CD4-positive, alpha-beta T cell (primary cell): ENCODE measurements around the gene MPV17L2. TPM values are rescaled to one million over a fixed set of nuclear protein-coding genes. Genes with fewer than 3 reads are reported as not detected.

ENCODE experiments used
- ATAC-seq: fragments of 200-7000 bp; cut with Tn5 transposase; one replicate; pipeline ENCODE4 v1.10.0; 2022; ENCODE audit warnings: mild to moderate bottlenecking; ENCODE audit not compliant: poor library complexity
- CTCF ChIA-PET: fragments of 350-600 bp; sonication (Branson Sonifier 250); formaldehyde crosslinking; loops from one replicate; lab custom pipeline; 2021; ENCODE audit warnings: antibody characterized with exemption, inconsistent platforms; lab: Charles Lee
- POLR2A ChIA-PET: fragments of 350-600 bp; sonication (Branson Sonifier 250); formaldehyde crosslinking; loops from one replicate; lab custom pipeline; 2021; ENCODE audit warnings: antibody characterized with exemption, inconsistent platforms; lab: Charles Lee
- DNase-seq, 14 experiments: peaks; one replicate each; pipeline ENCODE4 v3.0.0-alpha.2; 2013 to 2020; ENCODE audit warnings: mixed read lengths in 2 of 14
- H3K27ac ChIP-seq, 2 donors: one replicate each; pipeline versions ENCODE4 v1.5.1 to v1.7.0; 2013; ENCODE audit warnings: low read length in 2 of 2, low read depth in 1 of 2, mild to moderate bottlenecking in 1 of 2
- H3K27me3 ChIP-seq, 2 experiments: 1 replicate in 1 of 2; 2 replicates in 1 of 2; pipeline versions ENCODE4 v1.6.1 to v1.7.0; 2013; ENCODE audit warnings: low read length in 2 of 2, control low read depth in 1 of 2, mild to moderate bottlenecking in 1 of 2, moderate library complexity in 1 of 2; ENCODE audit not compliant: insufficient read depth in 2 of 2, control insufficient read depth in 1 of 2
- H3K36me3 ChIP-seq: one replicate; pipeline ENCODE4 v1.6.1; 2013; ENCODE audit warnings: low read length, control low read depth; ENCODE audit not compliant: insufficient read depth
- H3K4me1 ChIP-seq: one replicate; pipeline ENCODE4 v1.6.1; 2013; ENCODE audit warnings: low read length, control low read depth; ENCODE audit not compliant: insufficient read depth
- H3K4me3 ChIP-seq: one replicate; pipeline ENCODE4 v1.5.1; 2013; ENCODE audit warnings: mild to moderate bottlenecking, low read length, moderate library complexity
- H3K9me3 ChIP-seq, 2 experiments: 1 replicate in 1 of 2; 2 replicates in 1 of 2; pipeline versions ENCODE4 v1.6.1 to v1.7.0; 2013; ENCODE audit warnings: low read length in 2 of 2, mild to moderate bottlenecking in 2 of 2, control low read depth in 1 of 2, moderate library complexity in 1 of 2; ENCODE audit not compliant: control insufficient read depth in 1 of 2, insufficient read depth in 1 of 2
- H3K27ac Mint-ChIP-seq: one replicate; pipeline ENCODE4 v1.8.0; 2020; ENCODE audit warnings: mixed read lengths
- H3K27me3 Mint-ChIP-seq: one replicate; pipeline ENCODE4 v1.8.0; 2021; ENCODE audit warnings: mixed read lengths
- H3K36me3 Mint-ChIP-seq: one replicate; pipeline ENCODE4 v1.8.0; 2021; ENCODE audit warnings: low read depth, mixed read lengths
- H3K4me1 Mint-ChIP-seq: one replicate; pipeline ENCODE4 v1.8.0; 2021; ENCODE audit warnings: low read depth, mixed read lengths
- H3K4me3 Mint-ChIP-seq: one replicate; pipeline ENCODE4 v1.8.0; 2020; ENCODE audit warnings: mild to moderate bottlenecking, mixed read lengths
- H3K9me3 Mint-ChIP-seq: one replicate; pipeline ENCODE4 v1.8.0; 2020; ENCODE audit warnings: mixed read lengths
- CTCF ChIP-seq: fragments of 200-600 bp; IDR thresholded peaks from one replicate; pipeline ENCODE4 v1.8.0; 2022; ENCODE audit warnings: antibody characterized with exemption, mild to moderate bottlenecking
- intact Hi-C, 2 experiments: fragments of 100-400 bp; cut with DNase I in 1 of 2; cut with micrococcal nuclease in 1 of 2; formaldehyde crosslinking; loops; one replicate each; pipeline versions ENCODE4 v1.15.1 to v1.9.0; 2023 to 2025; cut with DNase I, micrococcal nuclease
- total RNA-seq, 174 experiments: library from RNA in 2 of 174; stranded (reverse) in 2 of 174; gene quantifications; one replicate each; pipeline ENCODE4 v1.2.3 and lab custom pipeline; 2021 to 2026

The MPV17L2 gene
- total RNA-seq, 2 experiments from 2014 or later: 2.8 to 3.9 TPM

GRCh38 chr19:18218159-18218558 lies 25.1 kb downstream of the MPV17L2 start:
- Histone ChIP-seq H3K4me3 (no peak overlapping the region), H3K36me3 (no peaks in the 10 kb centered on the region), H3K9me3 (peaks cover 0 to 7% of the 10 kb centered on the region in 2 experiments), H3K27me3 (peaks cover 6 to 7% of the 10 kb centered on the region in 2 experiments), H3K4me1 (peaks cover 4% of the 10 kb centered on the region), H3K27ac (no peak overlapping the region)
- Mint-ChIP-seq H3K4me1 (no peaks in the 10 kb centered on the region), H3K4me3 (no peak overlapping the region), H3K9me3 (no peaks in the 10 kb centered on the region), H3K27me3 (peaks cover 25% of the 10 kb centered on the region), H3K27ac (no peak overlapping the region), H3K36me3 (no peaks in the 10 kb centered on the region)
- intact Hi-C loops: no loop called here
- no peak for TF ChIP-seq CTCF
- POLR2A ChIA-PET: no interaction called here
- no peak for DNase-seq
- ATAC-seq: no peak
- CTCF ChIA-PET: no interaction called here

GRCh38 chr19:18218600-18218999 lies 25.6 kb downstream of the MPV17L2 start:
- H3K36me3 Mint-ChIP-seq: no peaks in the 10 kb centered on the region
- no peaks in the 10 kb centered on the region for H3K36me3 ChIP-seq
- CTCF ChIA-PET: no interaction called here

DNA sequence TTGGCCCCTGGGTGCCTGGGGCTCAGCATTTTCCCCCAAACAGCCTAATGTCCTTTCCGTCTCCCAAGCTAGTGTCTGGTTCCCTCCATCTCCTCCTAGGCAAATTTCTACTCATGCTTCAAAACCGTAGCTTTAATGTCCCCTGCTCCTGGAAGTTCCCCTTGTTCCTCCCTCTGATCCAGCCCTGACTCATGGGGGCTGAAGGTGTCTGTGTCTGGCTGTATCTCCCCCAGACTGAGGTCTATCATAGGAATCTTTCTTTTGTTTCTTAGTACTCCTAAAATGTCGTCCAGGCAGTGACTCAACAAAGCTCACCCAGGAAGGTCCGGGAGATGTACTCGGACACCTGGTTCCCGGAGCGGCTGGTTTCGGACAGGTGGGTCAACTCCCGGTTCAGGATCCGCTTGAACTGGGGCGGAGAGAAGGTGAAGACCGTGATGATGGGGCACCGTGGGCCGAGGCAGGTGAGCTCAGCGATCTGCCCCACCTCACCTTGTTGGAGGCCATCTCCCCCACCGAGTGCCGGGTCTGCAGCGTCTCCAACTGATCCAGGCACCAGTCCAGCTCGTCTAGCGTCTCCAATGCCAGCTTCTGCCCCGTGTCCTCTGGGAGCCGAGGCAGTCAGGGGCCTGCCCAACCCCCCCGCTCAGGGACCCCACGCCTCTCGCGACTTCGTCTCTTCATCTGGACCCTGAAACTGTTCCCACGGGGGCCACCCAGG lies 27.1 kb downstream of the MPV17L2 start:
- peaks cover 42% of the 10 kb centered on the region for H3K27me3 Mint-ChIP-seq
- H3K27ac Mint-ChIP-seq: no peak overlapping the region
- ChIA-PET POLR2A (no interaction called here), CTCF (interaction anchor here (1.7 kb wide), 1 partner anchor 168 kb away, joined by 6 read pairs; no protein-coding TSS in a partner anchor)
- Histone ChIP-seq H3K36me3 (no peaks in the 10 kb centered on the region), H3K9me3 (peaks cover 0 to 23% of the 10 kb centered on the region in 2 experiments), H3K27ac (no peak overlapping the region), H3K27me3 (peaks cover 22 to 24% of the 10 kb centered on the region in 2 experiments), H3K4me3 (no peak overlapping the region), H3K4me1 (peaks cover 18% of the 10 kb centered on the region)
- H3K36me3 Mint-ChIP-seq: no peaks in the 10 kb centered on the region
- no peak for ATAC-seq
- no peak overlapping the region for H3K4me3 Mint-ChIP-seq
- no peak for DNase-seq
- TF ChIP-seq CTCF: no peak
- H3K9me3 Mint-ChIP-seq: no peaks in the 10 kb centered on the region
- intact Hi-C loops: no loop called here
- peaks cover 14% of the 10 kb centered on the region for H3K4me1 Mint-ChIP-seq

More at GRCh38 chr19:18218600-18218999, 25.6 kb downstream of the MPV17L2 start:
- H3K27me3 ChIP-seq: peaks cover 7 to 10% of the 10 kb centered on the region in 2 experiments
- H3K27ac ChIP-seq: no peak overlapping the region
- peaks cover 28% of the 10 kb centered on the region for H3K27me3 Mint-ChIP-seq
- no peak for TF ChIP-seq CTCF
- peaks cover 4% of the 10 kb centered on the region for H3K4me1 ChIP-seq
- H3K9me3 Mint-ChIP-seq: no peaks in the 10 kb centered on the region
- H3K4me3 Mint-ChIP-seq: no peak overlapping the region
- POLR2A ChIA-PET: no interaction called here
- no peak overlapping the region for H3K4me3 ChIP-seq
- intact Hi-C loops: no loop called here
- no peak overlapping the region for H3K27ac Mint-ChIP-seq
- ATAC-seq (no peak), DNase-seq (no peak)
- peaks cover 0 to 8% of the 10 kb centered on the region in 2 experiments for H3K9me3 ChIP-seq
- no peaks in the 10 kb centered on the region for H3K4me1 Mint-ChIP-seq
